Sigmoid colon (tissue), 4 donors: ENCODE data around the gene SH3TC2.

Source experiments
- EP300 ChIP-seq, 4 donors: sonication (generic); formaldehyde crosslinking; IDR thresholded peaks; one replicate each; pipeline ENCODE4 v1.6.1; 2017; ENCODE audit warnings: antibody characterized with exemption in 4 of 4
- TF ChIP-seq, protein P1 (sequence below), 4 experiments: fragments of 450-650 bp in 3 of 4; fragments of 200-600 bp in 1 of 4; IDR thresholded peaks; one replicate each; pipeline ENCODE4 v1.5.1; 2016 to 2019; ENCODE audit warnings: antibody characterized with exemption in 4 of 4, mild to moderate bottlenecking in 3 of 4, moderate library complexity in 2 of 4

- TF ChIP-seq, protein P1, sequence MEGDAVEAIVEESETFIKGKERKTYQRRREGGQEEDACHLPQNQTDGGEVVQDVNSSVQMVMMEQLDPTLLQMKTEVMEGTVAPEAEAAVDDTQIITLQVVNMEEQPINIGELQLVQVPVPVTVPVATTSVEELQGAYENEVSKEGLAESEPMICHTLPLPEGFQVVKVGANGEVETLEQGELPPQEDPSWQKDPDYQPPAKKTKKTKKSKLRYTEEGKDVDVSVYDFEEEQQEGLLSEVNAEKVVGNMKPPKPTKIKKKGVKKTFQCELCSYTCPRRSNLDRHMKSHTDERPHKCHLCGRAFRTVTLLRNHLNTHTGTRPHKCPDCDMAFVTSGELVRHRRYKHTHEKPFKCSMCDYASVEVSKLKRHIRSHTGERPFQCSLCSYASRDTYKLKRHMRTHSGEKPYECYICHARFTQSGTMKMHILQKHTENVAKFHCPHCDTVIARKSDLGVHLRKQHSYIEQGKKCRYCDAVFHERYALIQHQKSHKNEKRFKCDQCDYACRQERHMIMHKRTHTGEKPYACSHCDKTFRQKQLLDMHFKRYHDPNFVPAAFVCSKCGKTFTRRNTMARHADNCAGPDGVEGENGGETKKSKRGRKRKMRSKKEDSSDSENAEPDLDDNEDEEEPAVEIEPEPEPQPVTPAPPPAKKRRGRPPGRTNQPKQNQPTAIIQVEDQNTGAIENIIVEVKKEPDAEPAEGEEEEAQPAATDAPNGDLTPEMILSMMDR (IDR thresholded peaks at IDR 0.05) = no peak
- TF ChIP-seq EP300 (IDR thresholded peaks at IDR 0.05) = no peak
Observed at GRCh38 chr5:149011084-149011483, 51.8 kb downstream of the SH3TC2 start.
